NAMALWA (cell line): ENCODE measurements around the gene NECTIN2.
"Not testable (repeated sequence)": the region's sequence is repeated elsewhere in the genome, so short reads cannot be mapped to it uniquely, and the experiment has no call there.

Experiments used
- DNase-seq: peaks from one replicate; pipeline ENCODE4 v3.0.0-alpha.2; 2015; ENCODE audit warnings: low spot score

The NECTIN2 gene

GRCh38 chr19:44884566-44884965 is 38.5 kb downstream of the NECTIN2 start:
- no peak for DNase-seq

GRCh38 chr19:44886141-44886540 is 40.0 kb downstream of the NECTIN2 start:
- DNase-seq, result no peak

DNA sequence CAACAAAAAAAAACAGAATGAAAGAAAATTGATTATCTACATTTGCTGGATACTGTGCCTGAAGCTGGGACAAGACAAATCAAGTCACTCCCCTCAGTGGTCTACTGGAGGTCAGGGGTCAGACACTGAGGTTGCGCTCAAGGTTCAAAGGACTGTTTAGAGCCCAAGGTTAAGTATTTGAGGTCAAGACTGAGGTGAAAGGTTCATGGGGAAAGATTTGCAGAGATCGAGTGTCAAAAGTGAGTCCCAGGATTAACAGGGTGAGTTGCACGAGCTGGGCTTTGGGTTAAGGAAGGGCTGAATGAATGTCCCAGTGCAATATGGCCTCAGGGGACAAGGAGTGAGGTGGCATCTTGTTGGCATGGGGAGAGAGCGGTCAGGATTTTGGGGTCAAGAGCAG is 41.6 kb downstream of the NECTIN2 start:
- no peak for DNase-seq

DNA sequence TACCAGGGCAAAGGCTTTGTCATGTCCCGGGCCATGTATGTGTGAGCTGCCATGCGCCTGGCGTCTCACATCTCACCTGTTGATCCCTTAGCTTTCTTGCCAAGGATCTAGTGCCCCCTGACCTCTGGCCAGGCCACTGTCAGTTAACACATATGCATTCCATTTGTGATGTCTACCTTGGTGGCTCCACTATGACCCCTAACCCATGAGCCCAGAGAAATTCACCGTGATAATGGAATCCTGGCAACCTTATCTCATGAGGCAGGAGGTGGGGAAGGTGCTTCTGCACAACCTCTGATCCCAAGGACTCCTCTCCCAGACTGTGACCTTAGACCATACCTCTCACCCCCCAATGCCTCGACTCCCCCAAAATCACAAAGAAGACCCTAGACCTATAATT is 42.2 kb downstream of the NECTIN2 start:
- DNase-seq, result not testable (repeated sequence)

DNA sequence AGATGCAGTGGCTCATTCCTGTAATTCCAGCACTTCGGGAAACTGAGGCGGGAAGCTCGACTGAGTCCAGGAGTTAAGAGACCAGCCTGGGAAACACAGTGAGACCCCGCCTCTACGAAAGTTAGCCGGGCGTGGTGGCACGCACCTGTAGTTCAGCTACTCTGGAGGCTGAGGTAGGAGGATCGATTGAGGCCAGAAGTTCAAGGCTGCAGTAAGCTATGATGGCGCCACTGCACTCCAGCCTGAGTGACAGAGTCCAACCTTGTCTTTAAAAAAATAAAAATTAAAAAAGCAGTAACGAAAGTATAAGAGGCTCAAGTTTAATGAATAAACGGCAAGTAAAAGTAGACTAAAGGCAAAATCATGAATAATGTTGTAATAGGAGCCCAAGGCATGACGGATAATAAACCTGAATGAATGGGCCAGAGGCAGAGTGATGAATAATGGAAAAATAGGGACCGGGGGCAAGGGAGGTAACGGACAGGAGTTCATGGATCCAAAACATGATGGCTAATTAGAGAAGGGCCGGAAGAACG is 43.8 kb downstream of the NECTIN2 start:
- DNase-seq, result no peak

DNA sequence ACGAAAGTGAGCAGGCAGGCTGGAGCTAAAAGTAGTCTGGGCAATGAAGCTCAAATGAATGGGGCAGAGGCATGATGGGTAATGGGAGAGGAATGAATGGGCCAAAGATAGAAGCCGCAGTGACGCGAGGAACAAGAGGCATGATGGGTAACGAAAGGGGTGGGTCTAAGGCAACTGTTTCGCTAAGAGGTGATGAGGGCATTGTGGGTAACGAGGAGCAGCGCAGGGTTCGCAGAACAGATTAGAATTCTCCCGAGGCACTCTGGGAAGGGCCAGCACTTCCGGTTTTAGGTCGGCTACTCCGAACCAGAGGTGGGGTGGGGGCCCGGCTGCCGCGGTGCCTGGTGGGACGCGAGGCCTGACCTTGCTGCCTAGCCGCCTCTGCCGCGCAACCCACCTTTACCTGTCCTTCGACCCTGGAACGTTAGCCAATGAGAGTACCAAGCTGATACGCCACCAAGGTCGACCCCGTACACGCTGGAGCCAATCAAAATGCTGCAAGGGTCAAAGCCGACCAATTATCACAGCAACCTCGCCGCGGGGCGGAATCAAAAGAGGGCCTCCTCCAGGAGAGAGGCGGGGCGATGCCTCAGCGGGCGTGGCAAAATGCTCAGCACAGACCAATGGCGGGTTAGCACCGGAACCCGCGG is 44.4 kb downstream of the NECTIN2 start:
- peak; percentile 100 for DNase-seq

DNA sequence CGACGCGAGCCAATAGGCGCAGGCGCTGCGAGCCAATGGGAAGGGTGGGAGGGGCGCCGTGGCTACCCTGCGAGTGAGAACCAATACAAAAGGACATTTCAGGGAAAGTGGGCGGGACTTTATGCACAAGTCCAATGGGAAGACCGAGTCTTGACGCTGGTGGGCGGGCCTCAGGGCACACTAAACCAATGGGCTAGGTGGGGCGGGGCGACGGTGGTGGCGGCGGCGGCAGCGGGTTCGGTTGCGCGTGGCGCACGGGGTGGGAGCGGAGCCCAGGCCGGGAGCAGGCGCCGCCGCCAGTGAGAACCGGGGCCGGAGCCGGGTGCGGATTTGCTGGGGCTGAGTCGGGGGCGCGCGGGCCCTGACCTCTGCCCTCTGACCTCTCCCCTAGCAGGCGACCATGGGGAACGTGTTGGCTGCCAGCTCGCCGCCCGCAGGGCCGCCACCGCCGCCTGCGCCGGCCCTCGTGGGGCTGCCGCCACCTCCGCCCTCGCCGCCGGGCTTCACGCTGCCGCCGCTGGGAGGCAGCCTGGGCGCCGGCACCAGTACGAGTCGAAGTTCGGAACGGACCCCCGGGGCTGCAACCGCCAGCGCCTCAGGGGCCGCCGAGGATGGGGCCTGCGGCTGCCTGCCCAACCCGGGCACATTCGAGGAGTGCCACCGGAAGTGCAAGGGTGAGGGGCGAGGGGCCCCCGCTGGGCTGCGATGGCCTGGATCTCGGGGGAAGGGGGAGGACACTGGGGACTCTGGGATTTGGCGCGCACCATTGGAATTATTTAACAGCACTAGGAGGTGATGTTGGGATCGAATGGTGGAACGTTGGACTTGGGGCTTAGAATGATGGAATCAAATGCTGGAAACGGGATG is 45.2 kb downstream of the NECTIN2 start, which contains the start of gene TOMM40:
TSS of gene TOMM40 (plus strand) at position 239 of the 867 bp plus-strand sequence. CDS start at position 401, 162 bp downstream.
- peak; percentile 100 for DNase-seq

DNA sequence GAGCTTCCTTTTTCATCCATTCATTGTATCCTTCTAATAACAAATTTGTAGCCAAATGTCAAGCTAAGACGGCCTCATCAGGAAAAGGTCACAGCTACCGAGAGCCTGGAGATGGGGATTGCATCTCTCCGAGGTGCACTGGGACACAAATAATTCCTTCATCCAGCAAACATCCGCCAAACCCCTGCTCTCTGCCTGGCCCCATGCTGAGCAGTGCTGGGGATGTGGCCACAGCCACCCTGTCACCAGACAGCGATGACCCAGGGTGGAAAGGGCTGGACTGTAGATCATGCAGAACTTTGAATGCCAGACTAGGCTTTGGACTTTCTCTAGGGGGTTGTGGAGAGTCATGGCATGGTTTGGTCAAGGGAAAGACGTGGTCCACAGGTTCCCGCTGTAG is 46.8 kb downstream of the NECTIN2 start:
- DNase-seq, result no peak

- DNase-seq, result no peak
Observed at GRCh38 chr19:44893332-44894051, 47.4 kb downstream of the NECTIN2 start.

DNA sequence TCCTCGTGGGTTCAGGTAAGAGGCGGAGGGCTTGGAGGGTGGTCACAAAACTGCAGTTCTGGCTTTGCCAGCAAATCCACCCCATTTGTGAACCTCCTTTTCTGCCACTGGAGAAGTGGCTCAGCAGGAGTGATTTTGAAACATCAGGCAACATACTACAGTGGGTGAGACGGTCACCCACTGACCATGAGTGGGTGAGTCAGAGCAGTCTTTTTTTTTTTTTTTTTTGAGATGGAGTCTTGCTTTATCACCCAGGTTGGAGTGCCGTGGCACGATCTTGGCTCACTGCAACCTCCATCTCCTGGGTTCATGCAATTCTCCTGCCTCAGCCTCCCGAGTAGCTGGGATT is 47.9 kb downstream of the NECTIN2 start:
- DNase-seq, result no peak

DNA sequence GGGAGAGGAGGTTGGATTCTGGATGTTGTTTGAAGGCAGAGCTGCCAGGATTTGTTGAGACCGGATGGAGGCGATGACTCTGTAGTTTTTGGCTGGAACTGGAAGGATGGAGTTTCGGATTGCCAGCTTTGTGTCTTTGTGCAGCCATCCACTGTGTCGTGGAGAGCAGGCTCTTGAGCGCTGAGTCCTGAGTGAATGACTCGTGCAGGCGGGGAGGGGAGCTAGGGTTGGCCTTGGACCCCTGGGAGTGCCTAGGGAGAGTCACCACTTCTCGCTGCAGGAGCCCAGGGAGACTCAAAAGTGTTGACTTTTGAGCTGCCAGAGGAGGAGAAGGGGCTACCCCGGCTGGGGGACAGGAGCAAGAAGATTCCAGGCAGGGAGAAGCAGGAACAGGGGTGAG is 48.8 kb downstream of the NECTIN2 start:
- DNase-seq, result no peak

DNA sequence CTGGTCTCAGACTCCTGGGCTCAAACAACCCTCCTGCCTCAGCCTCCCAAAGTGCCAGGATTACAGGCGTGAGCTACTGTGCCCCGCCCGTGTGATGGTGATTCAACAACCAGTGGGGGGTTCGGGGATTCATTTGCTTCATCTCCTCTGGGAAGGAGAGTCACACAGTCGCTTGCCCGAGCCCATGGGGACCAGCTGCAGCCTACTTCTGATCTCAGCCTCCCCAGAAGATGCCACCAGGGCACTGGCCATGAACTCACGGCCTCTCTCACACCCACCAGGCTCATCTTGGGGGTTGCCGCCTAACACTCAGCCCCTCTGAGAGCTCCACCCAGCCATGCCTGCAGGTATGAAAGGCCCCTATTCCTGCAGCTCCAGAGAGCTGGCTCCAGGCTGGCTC is 51.7 kb downstream of the NECTIN2 start:
- no peak for DNase-seq

GRCh38 chr19:44900328-44901244 is 54.5 kb downstream of the NECTIN2 start:
- DNase-seq, result no peak

- DNase-seq, result no peak
Observed at GRCh38 chr19:44903216-44903601, 57.1 kb downstream of the NECTIN2 start.

DNA sequence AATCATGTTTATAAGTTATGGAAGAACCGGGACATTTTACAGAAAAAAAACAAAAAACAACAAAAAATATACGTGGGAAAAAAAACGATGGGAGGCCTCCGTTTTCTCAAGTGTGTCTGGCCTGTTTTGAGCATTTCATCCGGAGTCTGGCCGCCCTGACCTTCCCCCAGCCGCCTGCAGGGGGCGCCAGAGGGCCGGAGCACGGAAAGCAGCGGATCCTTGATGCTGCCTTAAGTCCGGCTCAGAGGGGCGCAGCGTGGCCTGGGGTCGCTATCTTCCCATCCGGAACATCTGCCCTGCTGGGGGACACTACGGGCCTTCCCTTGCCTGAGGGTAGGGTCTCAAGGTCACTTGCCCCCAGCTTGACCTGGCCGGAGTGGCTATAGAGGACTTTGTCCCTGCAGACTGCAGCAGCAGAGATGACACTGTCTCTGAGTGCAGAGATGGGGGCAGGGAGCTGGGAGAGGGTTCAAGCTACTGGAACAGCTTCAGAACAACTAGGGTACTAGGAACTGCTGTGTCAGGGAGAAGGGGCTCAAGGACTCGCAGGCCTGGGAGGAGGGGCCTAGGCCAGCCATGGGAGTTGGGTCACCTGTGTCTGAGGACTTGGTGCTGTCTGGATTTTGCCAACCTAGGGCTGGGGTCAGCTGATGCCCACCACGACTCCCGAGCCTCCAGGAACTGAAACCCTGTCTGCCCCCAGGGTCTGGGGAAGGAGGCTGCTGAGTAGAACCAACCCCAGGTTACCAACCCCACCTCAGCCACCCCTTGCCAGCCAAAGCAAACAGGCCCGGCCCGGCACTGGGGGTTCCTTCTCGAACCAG is 57.7 kb downstream of the NECTIN2 start:
- DNase-seq, result peak; percentile 77

- peak; percentile 43 for DNase-seq
Observed at GRCh38 chr19:44904426-44904994, 58.4 kb downstream of the NECTIN2 start.

DNA sequence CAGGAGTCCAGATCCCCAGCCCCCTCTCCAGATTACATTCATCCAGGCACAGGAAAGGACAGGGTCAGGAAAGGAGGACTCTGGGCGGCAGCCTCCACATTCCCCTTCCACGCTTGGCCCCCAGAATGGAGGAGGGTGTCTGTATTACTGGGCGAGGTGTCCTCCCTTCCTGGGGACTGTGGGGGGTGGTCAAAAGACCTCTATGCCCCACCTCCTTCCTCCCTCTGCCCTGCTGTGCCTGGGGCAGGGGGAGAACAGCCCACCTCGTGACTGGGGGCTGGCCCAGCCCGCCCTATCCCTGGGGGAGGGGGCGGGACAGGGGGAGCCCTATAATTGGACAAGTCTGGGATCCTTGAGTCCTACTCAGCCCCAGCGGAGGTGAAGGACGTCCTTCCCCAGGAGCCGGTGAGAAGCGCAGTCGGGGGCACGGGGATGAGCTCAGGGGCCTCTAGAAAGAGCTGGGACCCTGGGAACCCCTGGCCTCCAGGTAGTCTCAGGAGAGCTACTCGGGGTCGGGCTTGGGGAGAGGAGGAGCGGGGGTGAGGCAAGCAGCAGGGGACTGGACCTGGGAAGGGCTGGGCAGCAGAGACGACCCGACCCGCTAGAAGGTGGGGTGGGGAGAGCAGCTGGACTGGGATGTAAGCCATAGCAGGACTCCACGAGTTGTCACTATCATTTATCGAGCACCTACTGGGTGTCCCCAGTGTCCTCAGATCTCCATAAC is 59.5 kb downstream of the NECTIN2 start, which contains the start of gene APOE:
TSS of gene APOE (plus strand) at position 360 of the 724 bp plus-strand sequence. CDS start 829 bp downstream, outside the sequence.
- no peak for DNase-seq

DNA sequence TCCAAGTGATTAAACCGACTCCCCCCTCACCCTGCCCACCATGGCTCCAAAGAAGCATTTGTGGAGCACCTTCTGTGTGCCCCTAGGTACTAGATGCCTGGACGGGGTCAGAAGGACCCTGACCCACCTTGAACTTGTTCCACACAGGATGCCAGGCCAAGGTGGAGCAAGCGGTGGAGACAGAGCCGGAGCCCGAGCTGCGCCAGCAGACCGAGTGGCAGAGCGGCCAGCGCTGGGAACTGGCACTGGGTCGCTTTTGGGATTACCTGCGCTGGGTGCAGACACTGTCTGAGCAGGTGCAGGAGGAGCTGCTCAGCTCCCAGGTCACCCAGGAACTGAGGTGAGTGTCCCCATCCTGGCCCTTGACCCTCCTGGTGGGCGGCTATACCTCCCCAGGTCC is 61.5 kb downstream of the NECTIN2 start:
- DNase-seq, result no peak

DNA sequence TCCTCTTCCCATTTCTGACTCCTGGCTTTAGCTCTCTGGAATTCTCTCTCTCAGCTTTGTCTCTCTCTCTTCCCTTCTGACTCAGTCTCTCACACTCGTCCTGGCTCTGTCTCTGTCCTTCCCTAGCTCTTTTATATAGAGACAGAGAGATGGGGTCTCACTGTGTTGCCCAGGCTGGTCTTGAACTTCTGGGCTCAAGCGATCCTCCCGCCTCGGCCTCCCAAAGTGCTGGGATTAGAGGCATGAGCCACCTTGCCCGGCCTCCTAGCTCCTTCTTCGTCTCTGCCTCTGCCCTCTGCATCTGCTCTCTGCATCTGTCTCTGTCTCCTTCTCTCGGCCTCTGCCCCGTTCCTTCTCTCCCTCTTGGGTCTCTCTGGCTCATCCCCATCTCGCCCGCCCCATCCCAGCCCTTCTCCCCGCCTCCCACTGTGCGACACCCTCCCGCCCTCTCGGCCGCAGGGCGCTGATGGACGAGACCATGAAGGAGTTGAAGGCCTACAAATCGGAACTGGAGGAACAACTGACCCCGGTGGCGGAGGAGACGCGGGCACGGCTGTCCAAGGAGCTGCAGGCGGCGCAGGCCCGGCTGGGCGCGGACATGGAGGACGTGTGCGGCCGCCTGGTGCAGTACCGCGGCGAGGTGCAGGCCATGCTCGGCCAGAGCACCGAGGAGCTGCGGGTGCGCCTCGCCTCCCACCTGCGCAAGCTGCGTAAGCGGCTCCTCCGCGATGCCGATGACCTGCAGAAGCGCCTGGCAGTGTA is 62.2 kb downstream of the NECTIN2 start:
- DNase-seq, result no peak
